HepG2 (cell line): ENCODE results near the gene DNAJC11. TPM values are rescaled to one million over a fixed set of nuclear protein-coding genes. Genes with fewer than 3 reads are reported as not detected.

ENCODE experiments used
- HNF4A ChIP-seq: sonication (generic); formaldehyde crosslinking; IDR thresholded peaks from 2 replicates; pipeline ENCODE4 v1.4.0; 2020; ENCODE audit warnings: missing genetic modification reagents
- TCF12 ChIP-seq, 2 experiments: fragments of 450-650 bp in 1 of 2; sonication (generic) in 1 of 2; formaldehyde crosslinking in 1 of 2; IDR thresholded peaks; 2 replicates each; pipeline versions ENCODE4 v1.6.1 to v1.8.0; 2017 to 2022; ENCODE audit warnings: antibody characterized with exemption in 1 of 2, mild to moderate bottlenecking in 1 of 2, missing genetic modification reagents in 1 of 2, moderate library complexity in 1 of 2
- U2AF2 ChIP-seq: fragments of 200-400 bp; formaldehyde crosslinking; IDR thresholded peaks from 2 replicates; pipeline ENCODE4 v1.6.1; 2017; ENCODE audit warnings: low read depth, mild to moderate bottlenecking, low read length
- ZBTB8A ChIP-seq: sonication (generic); formaldehyde crosslinking; IDR thresholded peaks from 2 replicates; pipeline ENCODE4 v1.4.0; 2020; ENCODE audit warnings: mild to moderate bottlenecking, low read depth, missing genetic modification reagents, borderline replicate concordance
- ZNF232 ChIP-seq: sonication (generic); formaldehyde crosslinking; IDR thresholded peaks from 2 replicates; pipeline ENCODE4 v1.4.0; 2020; ENCODE audit warnings: missing genetic modification reagents, borderline replicate concordance
- polyA plus RNA-seq, 8 experiments: library from polyadenylated mRNA; depleted of rRNA in 3 of 8; stranded (reverse) in 7 of 8; unstranded in 1 of 8; fragments of >200 nt; fragmentation: Illumina TruSeq in 4 of 8; extraction: Trizol in 4 of 8; gene quantifications; 2 replicates each; pipeline versions ENCODE4 v1.2.1 to v1.2.3, GENCODE V29; 2011 to 2016; ENCODE audit warnings: low read depth in 4 of 8, missing spikeins in 1 of 8, mixed read lengths in 1 of 8; ENCODE audit not compliant: insufficient read depth in 1 of 8
- total RNA-seq, 5 experiments: library from RNA; depleted of rRNA; stranded (reverse); fragments of >200 nt; fragmentation: Illumina TruSeq; extraction: Trizol; gene quantifications; 2 replicates each; pipeline ENCODE4 v1.2.3, GENCODE V29; 2016; ENCODE audit warnings: low read depth in 1 of 5
- TF ChIP-seq, protein P1 (sequence below): sonication (generic); formaldehyde crosslinking; IDR thresholded peaks from 2 replicates; pipeline ENCODE4 v1.5.1; 2020; ENCODE audit warnings: mild to moderate bottlenecking, moderate library complexity, missing genetic modification reagents
- TF ChIP-seq, protein P2 (sequence below): sonication (generic); formaldehyde crosslinking; IDR thresholded peaks from 2 replicates; pipeline ENCODE4 v1.4.0; 2020; ENCODE audit warnings: mild to moderate bottlenecking, low read depth, missing genetic modification reagents
- TF ChIP-seq, protein P3 (sequence below): sonication (generic); formaldehyde crosslinking; IDR thresholded peaks from 2 replicates; pipeline ENCODE4 v1.5.0; 2020; ENCODE audit warnings: mild to moderate bottlenecking, missing genetic modification reagents, borderline replicate concordance
- TF ChIP-seq, protein P4 (sequence below): IDR thresholded peaks from 2 replicates; pipeline ENCODE4 v1.4.0; 2020; ENCODE audit warnings: mild to moderate bottlenecking, missing genetic modification reagents
- TF ChIP-seq, protein P5 (sequence below): sonication (generic); formaldehyde crosslinking; IDR thresholded peaks from 2 replicates; pipeline ENCODE4 v1.5.1; 2020; ENCODE audit warnings: missing genetic modification reagents, mild to moderate bottlenecking, borderline replicate concordance
- TF ChIP-seq, protein P6 (sequence below): sonication (generic); formaldehyde crosslinking; conservative IDR thresholded peaks from 2 replicates; pipeline ENCODE4 v1.4.0; 2020; ENCODE audit warnings: missing genetic modification reagents
- TF ChIP-seq, protein P7 (sequence below): sonication (generic); formaldehyde crosslinking; IDR thresholded peaks from 2 replicates; pipeline ENCODE4 v1.9.0; 2021; ENCODE audit warnings: missing genetic modification reagents, borderline replicate concordance

The DNAJC11 gene
- total and polyA plus RNA-seq, 2 of the 13 experiments (the other 11 are each of a cell fraction or from before 2014, with no cell fraction given): 25.1 to 47.6 TPM

DNA sequence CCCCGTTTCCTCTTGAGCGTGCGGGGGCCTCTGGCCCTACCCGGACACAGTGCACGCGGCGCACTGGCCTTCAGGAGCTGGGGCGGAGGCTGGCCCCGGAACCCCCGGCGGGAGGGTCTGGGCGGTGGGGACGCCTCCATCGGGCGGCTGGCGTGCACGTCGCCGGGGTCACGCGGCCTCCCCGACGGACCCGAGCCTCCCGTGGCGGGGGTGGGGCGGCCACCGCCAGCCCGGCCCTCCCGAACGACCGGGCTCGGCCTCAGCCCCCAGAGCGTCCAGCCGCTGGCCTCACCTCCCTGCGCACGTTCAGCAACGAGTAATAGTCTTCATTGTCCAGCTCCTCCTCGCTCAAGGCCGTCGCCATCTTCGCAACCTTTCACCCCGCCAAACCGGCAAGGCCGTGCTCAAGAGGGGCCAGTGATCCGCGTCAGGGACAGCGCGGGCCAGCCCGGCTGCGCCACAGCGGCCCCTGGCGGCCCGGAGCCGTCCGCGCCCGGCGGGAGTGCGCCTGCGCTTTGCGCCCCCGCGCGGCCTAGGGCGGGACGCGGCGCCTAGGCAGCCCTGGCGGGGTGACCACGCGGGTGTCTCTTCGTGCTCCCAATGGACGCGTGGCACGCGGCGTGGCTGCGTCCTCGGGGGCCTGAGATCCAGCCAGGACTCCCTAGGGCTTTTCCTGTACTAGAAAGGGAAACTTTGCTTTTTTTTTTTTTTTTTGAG is at the start of gene DNAJC11 (continued):
- TF ChIP-seq TCF12 (IDR thresholded peaks at IDR 0.05) (no peak), TCF12 (CRISPR knock-in tag; IDR thresholded peaks at IDR 0.05) (no peak), U2AF2 (no peak), HNF4A (no peak), ZBTB8A (CRISPR knock-in tag) (peak; percentile 50; the same call in 1 of the 2 replicates), ZNF232 (CRISPR knock-in tag) (peak; percentile 80)
- TF ChIP-seq, protein P1, sequence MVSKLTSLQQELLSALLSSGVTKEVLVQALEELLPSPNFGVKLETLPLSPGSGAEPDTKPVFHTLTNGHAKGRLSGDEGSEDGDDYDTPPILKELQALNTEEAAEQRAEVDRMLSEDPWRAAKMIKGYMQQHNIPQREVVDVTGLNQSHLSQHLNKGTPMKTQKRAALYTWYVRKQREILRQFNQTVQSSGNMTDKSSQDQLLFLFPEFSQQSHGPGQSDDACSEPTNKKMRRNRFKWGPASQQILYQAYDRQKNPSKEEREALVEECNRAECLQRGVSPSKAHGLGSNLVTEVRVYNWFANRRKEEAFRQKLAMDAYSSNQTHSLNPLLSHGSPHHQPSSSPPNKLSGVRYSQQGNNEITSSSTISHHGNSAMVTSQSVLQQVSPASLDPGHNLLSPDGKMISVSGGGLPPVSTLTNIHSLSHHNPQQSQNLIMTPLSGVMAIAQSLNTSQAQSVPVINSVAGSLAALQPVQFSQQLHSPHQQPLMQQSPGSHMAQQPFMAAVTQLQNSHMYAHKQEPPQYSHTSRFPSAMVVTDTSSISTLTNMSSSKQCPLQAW (CRISPR knock-in tag): no peak; the same call in 1 of the 2 replicates
- TF ChIP-seq, protein P2, sequence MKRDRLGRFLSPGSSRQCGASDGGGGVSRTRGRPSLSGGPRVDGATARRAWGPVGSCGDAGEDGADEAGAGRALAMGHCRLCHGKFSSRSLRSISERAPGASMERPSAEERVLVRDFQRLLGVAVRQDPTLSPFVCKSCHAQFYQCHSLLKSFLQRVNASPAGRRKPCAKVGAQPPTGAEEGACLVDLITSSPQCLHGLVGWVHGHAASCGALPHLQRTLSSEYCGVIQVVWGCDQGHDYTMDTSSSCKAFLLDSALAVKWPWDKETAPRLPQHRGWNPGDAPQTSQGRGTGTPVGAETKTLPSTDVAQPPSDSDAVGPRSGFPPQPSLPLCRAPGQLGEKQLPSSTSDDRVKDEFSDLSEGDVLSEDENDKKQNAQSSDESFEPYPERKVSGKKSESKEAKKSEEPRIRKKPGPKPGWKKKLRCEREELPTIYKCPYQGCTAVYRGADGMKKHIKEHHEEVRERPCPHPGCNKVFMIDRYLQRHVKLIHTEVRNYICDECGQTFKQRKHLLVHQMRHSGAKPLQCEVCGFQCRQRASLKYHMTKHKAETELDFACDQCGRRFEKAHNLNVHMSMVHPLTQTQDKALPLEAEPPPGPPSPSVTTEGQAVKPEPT (CRISPR knock-in tag): no peak; the same call in 1 of the 2 replicates
- TF ChIP-seq, protein P3, sequence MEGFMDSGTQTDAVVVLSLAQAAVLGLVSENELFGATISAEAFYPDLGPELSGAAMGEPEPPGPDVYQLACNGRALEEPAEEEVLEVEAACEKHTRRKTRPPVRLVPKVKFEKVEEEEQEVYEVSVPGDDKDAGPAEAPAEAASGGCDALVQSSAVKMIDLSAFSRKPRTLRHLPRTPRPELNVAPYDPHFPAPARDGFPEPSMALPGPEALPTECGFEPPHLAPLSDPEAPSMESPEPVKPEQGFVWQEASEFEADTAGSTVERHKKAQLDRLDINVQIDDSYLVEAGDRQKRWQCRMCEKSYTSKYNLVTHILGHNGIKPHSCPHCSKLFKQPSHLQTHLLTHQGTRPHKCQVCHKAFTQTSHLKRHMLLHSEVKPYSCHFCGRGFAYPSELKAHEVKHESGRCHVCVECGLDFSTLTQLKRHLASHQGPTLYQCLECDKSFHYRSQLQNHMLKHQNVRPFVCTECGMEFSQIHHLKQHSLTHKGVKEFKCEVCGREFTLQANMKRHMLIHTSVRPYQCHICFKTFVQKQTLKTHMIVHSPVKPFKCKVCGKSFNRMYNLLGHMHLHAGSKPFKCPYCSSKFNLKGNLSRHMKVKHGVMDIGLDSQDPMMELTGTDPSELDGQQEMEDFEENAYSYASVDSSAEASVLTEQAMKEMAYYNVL (CRISPR knock-in tag): 0 out of 2 replicates have a peak, but pooled peaks have one; percentile 37
- TF ChIP-seq, protein P4, sequence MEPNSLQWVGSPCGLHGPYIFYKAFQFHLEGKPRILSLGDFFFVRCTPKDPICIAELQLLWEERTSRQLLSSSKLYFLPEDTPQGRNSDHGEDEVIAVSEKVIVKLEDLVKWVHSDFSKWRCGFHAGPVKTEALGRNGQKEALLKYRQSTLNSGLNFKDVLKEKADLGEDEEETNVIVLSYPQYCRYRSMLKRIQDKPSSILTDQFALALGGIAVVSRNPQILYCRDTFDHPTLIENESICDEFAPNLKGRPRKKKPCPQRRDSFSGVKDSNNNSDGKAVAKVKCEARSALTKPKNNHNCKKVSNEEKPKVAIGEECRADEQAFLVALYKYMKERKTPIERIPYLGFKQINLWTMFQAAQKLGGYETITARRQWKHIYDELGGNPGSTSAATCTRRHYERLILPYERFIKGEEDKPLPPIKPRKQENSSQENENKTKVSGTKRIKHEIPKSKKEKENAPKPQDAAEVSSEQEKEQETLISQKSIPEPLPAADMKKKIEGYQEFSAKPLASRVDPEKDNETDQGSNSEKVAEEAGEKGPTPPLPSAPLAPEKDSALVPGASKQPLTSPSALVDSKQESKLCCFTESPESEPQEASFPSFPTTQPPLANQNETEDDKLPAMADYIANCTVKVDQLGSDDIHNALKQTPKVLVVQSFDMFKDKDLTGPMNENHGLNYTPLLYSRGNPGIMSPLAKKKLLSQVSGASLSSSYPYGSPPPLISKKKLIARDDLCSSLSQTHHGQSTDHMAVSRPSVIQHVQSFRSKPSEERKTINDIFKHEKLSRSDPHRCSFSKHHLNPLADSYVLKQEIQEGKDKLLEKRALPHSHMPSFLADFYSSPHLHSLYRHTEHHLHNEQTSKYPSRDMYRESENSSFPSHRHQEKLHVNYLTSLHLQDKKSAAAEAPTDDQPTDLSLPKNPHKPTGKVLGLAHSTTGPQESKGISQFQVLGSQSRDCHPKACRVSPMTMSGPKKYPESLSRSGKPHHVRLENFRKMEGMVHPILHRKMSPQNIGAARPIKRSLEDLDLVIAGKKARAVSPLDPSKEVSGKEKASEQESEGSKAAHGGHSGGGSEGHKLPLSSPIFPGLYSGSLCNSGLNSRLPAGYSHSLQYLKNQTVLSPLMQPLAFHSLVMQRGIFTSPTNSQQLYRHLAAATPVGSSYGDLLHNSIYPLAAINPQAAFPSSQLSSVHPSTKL (CRISPR knock-in tag): 0 out of 2 replicates have a peak, but pooled peaks have one; percentile 19
- TF ChIP-seq, protein P5, sequence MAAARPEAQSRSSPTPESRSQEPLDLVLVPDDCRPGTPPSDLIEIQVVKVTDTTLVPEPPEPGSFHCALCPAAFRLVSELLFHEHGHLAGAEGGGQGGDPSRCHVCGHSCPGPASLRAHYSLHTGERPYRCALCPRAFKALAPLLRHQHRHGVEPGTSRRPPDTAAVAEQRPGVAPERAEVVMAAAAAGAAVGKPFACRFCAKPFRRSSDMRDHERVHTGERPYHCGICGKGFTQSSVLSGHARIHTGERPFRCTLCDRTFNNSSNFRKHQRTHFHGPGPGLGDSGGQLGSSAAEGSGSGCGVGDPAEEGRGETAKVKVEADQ: peak; percentile 50; the same call in 1 of the 2 replicates
- TF ChIP-seq, protein P6, sequence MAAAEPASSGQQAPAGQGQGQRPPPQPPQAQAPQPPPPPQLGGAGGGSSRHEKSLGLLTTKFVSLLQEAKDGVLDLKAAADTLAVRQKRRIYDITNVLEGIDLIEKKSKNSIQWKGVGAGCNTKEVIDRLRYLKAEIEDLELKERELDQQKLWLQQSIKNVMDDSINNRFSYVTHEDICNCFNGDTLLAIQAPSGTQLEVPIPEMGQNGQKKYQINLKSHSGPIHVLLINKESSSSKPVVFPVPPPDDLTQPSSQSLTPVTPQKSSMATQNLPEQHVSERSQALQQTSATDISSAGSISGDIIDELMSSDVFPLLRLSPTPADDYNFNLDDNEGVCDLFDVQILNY: peak; percentile 77
- TF ChIP-seq, protein P7, sequence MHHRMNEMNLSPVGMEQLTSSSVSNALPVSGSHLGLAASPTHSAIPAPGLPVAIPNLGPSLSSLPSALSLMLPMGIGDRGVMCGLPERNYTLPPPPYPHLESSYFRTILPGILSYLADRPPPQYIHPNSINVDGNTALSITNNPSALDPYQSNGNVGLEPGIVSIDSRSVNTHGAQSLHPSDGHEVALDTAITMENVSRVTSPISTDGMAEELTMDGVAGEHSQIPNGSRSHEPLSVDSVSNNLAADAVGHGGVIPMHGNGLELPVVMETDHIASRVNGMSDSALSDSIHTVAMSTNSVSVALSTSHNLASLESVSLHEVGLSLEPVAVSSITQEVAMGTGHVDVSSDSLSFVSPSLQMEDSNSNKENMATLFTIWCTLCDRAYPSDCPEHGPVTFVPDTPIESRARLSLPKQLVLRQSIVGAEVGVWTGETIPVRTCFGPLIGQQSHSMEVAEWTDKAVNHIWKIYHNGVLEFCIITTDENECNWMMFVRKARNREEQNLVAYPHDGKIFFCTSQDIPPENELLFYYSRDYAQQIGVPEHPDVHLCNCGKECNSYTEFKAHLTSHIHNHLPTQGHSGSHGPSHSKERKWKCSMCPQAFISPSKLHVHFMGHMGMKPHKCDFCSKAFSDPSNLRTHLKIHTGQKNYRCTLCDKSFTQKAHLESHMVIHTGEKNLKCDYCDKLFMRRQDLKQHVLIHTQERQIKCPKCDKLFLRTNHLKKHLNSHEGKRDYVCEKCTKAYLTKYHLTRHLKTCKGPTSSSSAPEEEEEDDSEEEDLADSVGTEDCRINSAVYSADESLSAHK (CRISPR knock-in tag): no peak
